Measurements from ENCODE around the gene CAMTA1.

- TF ChIP-seq CTCF (conservative IDR thresholded peaks at IDR 0.05; ENCODE audit: low read length) (no peak), EZH2phosphoT487 (IDR thresholded peaks at IDR 0.05; ENCODE audit: borderline replicate concordance, low read depth, low read length) (no peak)
These were observed 603.4 kb downstream of the CAMTA1 start for GRCh38 chr1:7388488-7389185.
